ENCODE data around the gene ZNF445.
"Not testable (repeated sequence)": the region's sequence is repeated elsewhere in the genome, so short reads cannot be mapped to it uniquely, and the experiment has no call there.

ZNF445 gene

GRCh38 chr3:44506961-44507360 lies 29.5 kb upstream of the ZNF445 start:
- Histone ChIP-seq H3K9me3 (ENCODE audit: control insufficient read depth, low read length) (peaks cover 4% of the 10 kb centered on the region), H3K36me3 (ENCODE audit: control insufficient read depth, insufficient read depth, low read length) (peaks cover 15% of the 10 kb centered on the region), H3K4me1 (ENCODE audit: control insufficient read depth, insufficient read depth, low read length, poor library complexity, severe bottlenecking) (peaks cover 8% of the 10 kb centered on the region), H3K4me3 (ENCODE audit: insufficient read depth, low read depth, low read length, poor library complexity, severe bottlenecking) (no peak overlapping the region), H3K27ac (ENCODE audit: insufficient read depth, low read length, poor library complexity, severe bottlenecking) (no peak overlapping the region), H3K27me3 (replicated peaks; ENCODE audit: control insufficient read depth, insufficient read depth, low read length, poor library complexity, severe bottlenecking) (no peaks in the 10 kb centered on the region)
- no peak for DNase-seq

GRCh38 chr3:44506556-44506955 lies 29.1 kb upstream of the ZNF445 start:
- Histone ChIP-seq H3K36me3 (ENCODE audit: control insufficient read depth, insufficient read depth, low read length) (peaks cover 18% of the 10 kb centered on the region), H3K27me3 (replicated peaks; ENCODE audit: control insufficient read depth, insufficient read depth, low read length, poor library complexity, severe bottlenecking) (no peaks in the 10 kb centered on the region), H3K4me1 (ENCODE audit: control insufficient read depth, insufficient read depth, low read length, poor library complexity, severe bottlenecking) (peaks cover 8% of the 10 kb centered on the region), H3K27ac (ENCODE audit: insufficient read depth, low read length, poor library complexity, severe bottlenecking) (no peak overlapping the region), H3K9me3 (ENCODE audit: control insufficient read depth, low read length) (peaks cover 4% of the 10 kb centered on the region), H3K4me3 (ENCODE audit: insufficient read depth, low read depth, low read length, poor library complexity, severe bottlenecking) (no peak overlapping the region)
- DNase-seq: no peak

- no peak for DNase-seq
- H3K9me3 ChIP-seq (ENCODE audit: control insufficient read depth, low read length): peaks cover 12% of the 10 kb centered on the region
- no peak overlapping the region for H3K4me3 ChIP-seq (ENCODE audit: insufficient read depth, low read depth, low read length, poor library complexity, severe bottlenecking)
- no peak overlapping the region for H3K27ac ChIP-seq (ENCODE audit: insufficient read depth, low read length, poor library complexity, severe bottlenecking)
- H3K27me3 ChIP-seq (replicated peaks; ENCODE audit: control insufficient read depth, insufficient read depth, low read length, poor library complexity, severe bottlenecking): no peaks in the 10 kb centered on the region
- peaks cover 6% of the 10 kb centered on the region for H3K4me1 ChIP-seq (ENCODE audit: control insufficient read depth, insufficient read depth, low read length, poor library complexity, severe bottlenecking)
- peaks cover 37% of the 10 kb centered on the region for H3K36me3 ChIP-seq (ENCODE audit: control insufficient read depth, insufficient read depth, low read length)
Measured at GRCh38 chr3:44504566-44504965, 27.1 kb upstream of the ZNF445 start.

- H3K27me3 ChIP-seq (replicated peaks; ENCODE audit: control insufficient read depth, insufficient read depth, low read length, poor library complexity, severe bottlenecking); H3K4me1 ChIP-seq (ENCODE audit: control insufficient read depth, insufficient read depth, low read length, poor library complexity, severe bottlenecking); DNase-seq; H3K27ac ChIP-seq (ENCODE audit: insufficient read depth, low read length, poor library complexity, severe bottlenecking); H3K4me3 ChIP-seq (ENCODE audit: insufficient read depth, low read depth, low read length, poor library complexity, severe bottlenecking): not testable (repeated sequence)
- Histone ChIP-seq H3K36me3 (ENCODE audit: control insufficient read depth, insufficient read depth, low read length) (peaks cover 42% of the 10 kb centered on the region), H3K9me3 (ENCODE audit: control insufficient read depth, low read length) (peaks cover 17% of the 10 kb centered on the region)
Measured at GRCh38 chr3:44503178-44503577, 25.7 kb upstream of the ZNF445 start.

- Histone ChIP-seq H3K4me1 (ENCODE audit: control insufficient read depth, insufficient read depth, low read length, poor library complexity, severe bottlenecking) (no peaks in the 10 kb centered on the region), H3K27me3 (replicated peaks; ENCODE audit: control insufficient read depth, insufficient read depth, low read length, poor library complexity, severe bottlenecking) (no peaks in the 10 kb centered on the region), H3K9me3 (ENCODE audit: control insufficient read depth, low read length) (peaks cover 19% of the 10 kb centered on the region), H3K4me3 (ENCODE audit: insufficient read depth, low read depth, low read length, poor library complexity, severe bottlenecking) (no peak overlapping the region), H3K36me3 (ENCODE audit: control insufficient read depth, insufficient read depth, low read length) (peaks cover 42% of the 10 kb centered on the region), H3K27ac (ENCODE audit: insufficient read depth, low read length, poor library complexity, severe bottlenecking) (no peak overlapping the region)
- no peak for DNase-seq
Measured at GRCh38 chr3:44501971-44502370, 24.5 kb upstream of the ZNF445 start.

- peaks cover 19% of the 10 kb centered on the region for H3K9me3 ChIP-seq (ENCODE audit: control insufficient read depth, low read length)
- H3K36me3 ChIP-seq (ENCODE audit: control insufficient read depth, insufficient read depth, low read length): peaks cover 42% of the 10 kb centered on the region
- not testable (repeated sequence) for H3K4me1 ChIP-seq (ENCODE audit: control insufficient read depth, insufficient read depth, low read length, poor library complexity, severe bottlenecking); H3K4me3 ChIP-seq (ENCODE audit: insufficient read depth, low read depth, low read length, poor library complexity, severe bottlenecking); H3K27me3 ChIP-seq (replicated peaks; ENCODE audit: control insufficient read depth, insufficient read depth, low read length, poor library complexity, severe bottlenecking); DNase-seq; H3K27ac ChIP-seq (ENCODE audit: insufficient read depth, low read length, poor library complexity, severe bottlenecking)
Measured at GRCh38 chr3:44499899-44500168, 22.4 kb upstream of the ZNF445 start.

GRCh38 chr3:44499149-44499898 lies 21.9 kb upstream of the ZNF445 start:
- no peaks in the 10 kb centered on the region for H3K4me1 ChIP-seq (ENCODE audit: control insufficient read depth, insufficient read depth, low read length, poor library complexity, severe bottlenecking)
- H3K27me3 ChIP-seq (replicated peaks; ENCODE audit: control insufficient read depth, insufficient read depth, low read length, poor library complexity, severe bottlenecking): no peaks in the 10 kb centered on the region
- H3K27ac ChIP-seq (ENCODE audit: insufficient read depth, low read length, poor library complexity, severe bottlenecking): no peak overlapping the region
- H3K9me3 ChIP-seq (ENCODE audit: control insufficient read depth, low read length): peaks cover 19% of the 10 kb centered on the region
- DNase-seq: no peak
- H3K4me3 ChIP-seq (ENCODE audit: insufficient read depth, low read depth, low read length, poor library complexity, severe bottlenecking): no peak overlapping the region
- peaks cover 42% of the 10 kb centered on the region for H3K36me3 ChIP-seq (ENCODE audit: control insufficient read depth, insufficient read depth, low read length)

- Histone ChIP-seq H3K4me1 (ENCODE audit: control insufficient read depth, insufficient read depth, low read length, poor library complexity, severe bottlenecking) (no peaks in the 10 kb centered on the region), H3K27me3 (replicated peaks; ENCODE audit: control insufficient read depth, insufficient read depth, low read length, poor library complexity, severe bottlenecking) (no peaks in the 10 kb centered on the region), H3K27ac (ENCODE audit: insufficient read depth, low read length, poor library complexity, severe bottlenecking) (no peak overlapping the region), H3K4me3 (ENCODE audit: insufficient read depth, low read depth, low read length, poor library complexity, severe bottlenecking) (no peak overlapping the region), H3K9me3 (ENCODE audit: control insufficient read depth, low read length) (peaks cover 19% of the 10 kb centered on the region), H3K36me3 (ENCODE audit: control insufficient read depth, insufficient read depth, low read length) (peaks cover 17% of the 10 kb centered on the region)
- no peak for DNase-seq
Measured at GRCh38 chr3:44495636-44496415, 18.4 kb upstream of the ZNF445 start.

- H3K4me1 ChIP-seq (ENCODE audit: control insufficient read depth, insufficient read depth, low read length, poor library complexity, severe bottlenecking): no peaks in the 10 kb centered on the region
- no peak overlapping the region for H3K27ac ChIP-seq (ENCODE audit: insufficient read depth, low read length, poor library complexity, severe bottlenecking)
- H3K27me3 ChIP-seq (replicated peaks; ENCODE audit: control insufficient read depth, insufficient read depth, low read length, poor library complexity, severe bottlenecking): no peaks in the 10 kb centered on the region
- no peak for DNase-seq
- H3K9me3 ChIP-seq (ENCODE audit: control insufficient read depth, low read length): peaks cover 7% of the 10 kb centered on the region
- no peaks in the 10 kb centered on the region for H3K36me3 ChIP-seq (ENCODE audit: control insufficient read depth, insufficient read depth, low read length)
- H3K4me3 ChIP-seq (ENCODE audit: insufficient read depth, low read depth, low read length, poor library complexity, severe bottlenecking): no peak overlapping the region
Measured at GRCh38 chr3:44492496-44492895, 15.0 kb upstream of the ZNF445 start.

- no peak for DNase-seq
- Histone ChIP-seq H3K27me3 (replicated peaks; ENCODE audit: control insufficient read depth, insufficient read depth, low read length, poor library complexity, severe bottlenecking) (no peaks in the 10 kb centered on the region), H3K36me3 (ENCODE audit: control insufficient read depth, insufficient read depth, low read length) (no peaks in the 10 kb centered on the region), H3K4me1 (ENCODE audit: control insufficient read depth, insufficient read depth, low read length, poor library complexity, severe bottlenecking) (peaks cover 4% of the 10 kb centered on the region), H3K9me3 (ENCODE audit: control insufficient read depth, low read length) (no peaks in the 10 kb centered on the region), H3K27ac (ENCODE audit: insufficient read depth, low read length, poor library complexity, severe bottlenecking) (no peak overlapping the region), H3K4me3 (ENCODE audit: insufficient read depth, low read depth, low read length, poor library complexity, severe bottlenecking) (no peak overlapping the region)
Measured at GRCh38 chr3:44482721-44483120, 5.3 kb upstream of the ZNF445 start.
